ENCODE measurements around the gene OARD1.
"Not testable (repeated sequence)": the region's sequence is repeated elsewhere in the genome, so short reads cannot be mapped to it uniquely, and the experiment has no call there.

Gene OARD1, protein sequence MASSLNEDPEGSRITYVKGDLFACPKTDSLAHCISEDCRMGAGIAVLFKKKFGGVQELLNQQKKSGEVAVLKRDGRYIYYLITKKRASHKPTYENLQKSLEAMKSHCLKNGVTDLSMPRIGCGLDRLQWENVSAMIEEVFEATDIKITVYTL

DNA sequence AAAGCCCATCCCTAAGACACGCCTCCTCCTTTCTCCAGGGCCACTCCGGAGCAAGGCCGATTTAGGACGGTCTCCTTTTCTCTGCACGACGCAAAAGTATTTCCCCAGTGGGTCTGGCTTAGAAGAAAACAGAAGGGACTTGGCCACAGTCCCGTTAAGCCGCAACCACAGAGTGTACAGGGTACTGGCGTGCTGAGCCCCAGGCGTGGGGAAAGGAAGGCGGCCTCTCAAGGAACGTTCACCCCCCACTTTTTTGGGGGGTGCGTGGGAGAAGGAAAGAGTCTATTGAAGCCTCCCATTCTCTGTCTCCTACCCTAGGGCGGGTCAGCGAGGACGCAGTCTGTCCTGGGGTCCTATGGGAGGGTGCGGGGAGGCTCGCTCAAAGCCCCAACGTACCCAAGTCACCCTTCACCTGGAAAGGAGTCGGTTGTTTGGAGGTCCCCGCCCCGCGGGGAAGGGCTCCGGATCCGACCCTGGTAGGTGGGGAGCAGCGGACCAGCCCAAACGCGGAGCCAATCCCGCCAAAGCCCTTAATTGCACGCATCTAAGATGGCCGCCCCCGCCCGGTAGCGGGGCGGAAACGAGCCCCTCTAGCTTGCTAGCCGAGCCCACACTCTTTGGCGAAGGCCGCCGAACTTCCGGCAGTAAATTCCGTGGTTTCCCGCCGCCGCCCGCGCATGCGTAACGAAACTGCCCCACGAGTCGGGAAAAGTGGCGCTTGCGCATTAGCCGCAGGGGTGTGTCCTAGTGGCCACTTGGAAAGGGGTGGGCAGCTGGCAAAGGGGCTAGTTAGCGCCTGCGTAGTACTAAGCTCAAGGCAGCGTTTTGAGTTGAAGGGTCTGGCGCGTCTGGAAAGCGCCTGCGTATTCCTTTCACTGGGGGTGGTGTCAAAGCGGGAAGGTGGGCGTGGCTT is at the start of gene OARD1:
TSS of gene OARD1 (minus strand) at position 434 of the 913 bp plus-strand sequence. CDS start 722 bp downstream, outside the sequence.
- DNase-seq: peak; percentile 100

DNA sequence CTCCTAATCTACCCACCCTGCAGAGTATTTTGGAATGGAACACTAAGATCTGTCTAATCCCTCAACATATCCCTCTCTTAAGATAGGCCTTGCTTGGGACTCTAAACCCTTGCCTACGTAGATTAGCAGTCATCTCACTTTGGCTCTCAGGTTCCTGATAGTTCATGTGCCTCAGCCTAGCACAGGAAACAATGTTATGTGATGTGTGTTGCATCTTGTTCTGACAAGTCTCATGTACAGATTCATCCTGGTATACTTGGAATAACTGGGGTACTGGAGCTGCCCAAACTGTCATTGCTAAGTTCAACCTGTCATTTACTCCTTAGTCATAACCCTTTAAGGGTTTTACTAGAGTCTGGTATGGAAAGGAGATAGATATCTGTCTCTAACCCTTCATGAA is 47.9 kb upstream of the OARD1 start:
- no peak for DNase-seq

DNA sequence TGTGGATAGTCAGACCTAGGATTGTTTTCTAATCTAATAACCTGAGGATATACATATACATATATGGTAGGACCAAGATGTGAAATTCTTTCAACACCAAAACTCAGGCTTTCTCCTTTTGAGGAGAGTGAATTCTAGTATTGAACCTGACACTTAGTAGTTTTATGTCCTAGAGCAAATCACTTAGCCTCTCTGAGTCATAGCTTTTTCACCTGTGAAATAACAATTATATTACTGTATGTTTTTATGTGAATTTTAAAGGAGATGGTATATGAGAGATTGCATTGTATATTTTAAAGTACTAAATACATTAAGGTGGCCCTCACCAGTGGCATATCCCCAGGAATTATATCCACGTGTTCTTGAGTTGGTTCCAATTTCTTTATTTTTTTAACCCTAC is 47.4 kb upstream of the OARD1 start:
- DNase-seq: no peak

DNA sequence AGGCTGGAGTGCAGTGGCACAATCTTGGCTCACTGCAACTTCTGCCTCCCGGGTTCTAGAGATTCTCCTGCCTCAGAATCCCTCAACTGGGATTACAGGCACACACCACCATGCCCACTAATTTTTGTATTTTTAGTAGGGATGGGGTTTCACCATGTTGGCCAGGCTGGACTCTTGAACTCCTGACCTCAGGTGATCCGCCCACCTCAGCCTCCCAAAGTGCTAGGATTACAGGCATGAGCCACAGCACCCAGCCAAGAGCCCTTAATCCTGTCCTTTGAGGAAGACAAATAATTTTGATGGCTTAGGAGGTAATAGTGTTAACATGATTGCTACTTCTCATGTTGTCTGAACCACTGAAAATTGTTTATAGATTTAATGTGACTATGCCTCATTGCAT is 42.9 kb upstream of the OARD1 start:
- not testable (repeated sequence) for DNase-seq

DNA sequence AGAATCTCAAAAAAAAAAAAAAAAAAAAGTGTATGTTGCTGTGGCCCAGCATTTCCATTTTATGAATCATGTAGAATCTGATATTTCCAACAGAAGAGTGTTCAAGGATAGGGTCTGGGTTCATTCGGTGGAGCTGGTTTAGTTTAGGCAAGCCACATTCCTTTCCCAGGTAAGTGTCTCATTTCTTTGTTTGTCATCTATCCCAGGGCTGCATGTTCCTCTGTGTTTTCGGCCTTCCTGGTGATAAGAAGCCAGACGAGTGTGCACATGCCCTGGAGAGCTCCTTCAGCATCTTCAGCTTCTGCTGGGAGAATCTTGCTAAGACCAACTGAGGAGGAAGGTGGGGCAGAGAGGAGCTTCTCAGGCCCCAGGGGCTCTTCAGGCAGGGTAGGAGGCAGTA is 38.9 kb upstream of the OARD1 start:
- no peak for DNase-seq

DNA sequence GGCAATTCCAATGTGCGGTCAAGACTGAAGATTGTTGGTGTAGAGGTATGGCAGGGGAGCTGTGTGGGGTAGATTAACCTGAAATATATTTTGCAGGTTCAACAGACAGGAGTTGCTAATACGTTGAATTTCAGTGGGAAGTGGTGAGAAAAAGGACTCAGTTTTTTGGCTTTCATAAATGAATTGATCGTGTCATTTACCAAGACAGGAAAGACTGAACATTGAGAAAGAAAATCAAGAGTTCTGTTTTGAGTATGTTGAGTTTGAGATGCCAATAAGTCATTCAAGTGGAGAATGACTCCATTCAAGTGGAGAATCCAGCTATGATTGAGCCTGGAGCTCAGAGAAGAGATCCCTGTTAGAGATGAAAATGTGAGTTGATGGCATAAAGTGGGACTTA is 31.7 kb upstream of the OARD1 start:
- no peak for DNase-seq

DNA sequence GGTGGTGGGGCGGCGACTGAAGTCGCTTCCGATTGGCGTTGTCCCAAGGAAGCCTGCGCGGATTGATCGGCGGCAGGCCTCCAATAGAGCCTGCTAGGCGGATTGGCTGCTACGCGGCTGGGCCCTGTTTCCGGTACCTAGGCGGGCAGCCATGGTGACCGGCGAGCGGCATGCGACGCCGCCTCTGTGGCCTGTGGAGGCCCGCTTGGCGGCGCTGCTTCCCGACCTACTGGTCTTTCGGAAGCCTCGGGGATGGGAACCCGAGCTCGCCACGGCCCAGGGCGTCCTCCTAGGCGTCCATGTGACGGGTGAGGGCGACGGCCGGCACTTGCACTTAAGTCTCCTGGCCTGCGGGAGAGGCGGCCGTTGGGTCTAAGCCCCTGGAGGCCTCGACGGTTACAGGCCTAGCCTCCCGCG is 28.7 kb upstream of the OARD1 start:
- DNase-seq: no peak

DNA sequence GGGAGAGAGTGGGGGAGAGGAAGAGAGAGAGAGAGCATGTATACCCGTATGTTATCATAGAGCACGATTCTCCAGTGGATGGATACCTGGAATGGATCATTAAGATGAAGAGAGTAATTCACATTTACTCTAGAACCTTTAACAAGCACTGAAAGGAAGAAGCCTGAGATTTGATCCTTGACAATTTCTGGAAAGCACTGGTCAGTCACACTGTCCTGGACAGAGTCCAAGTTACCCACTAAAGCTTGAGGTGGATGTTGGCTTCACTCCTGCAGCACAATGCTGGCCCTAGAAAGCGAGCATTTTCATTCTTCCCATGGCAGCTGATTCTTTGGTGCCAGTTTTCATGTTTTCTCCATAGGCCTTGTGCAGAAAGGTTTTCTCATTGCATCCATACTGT is 26.2 kb upstream of the OARD1 start:
- DNase-seq: no peak

DNA sequence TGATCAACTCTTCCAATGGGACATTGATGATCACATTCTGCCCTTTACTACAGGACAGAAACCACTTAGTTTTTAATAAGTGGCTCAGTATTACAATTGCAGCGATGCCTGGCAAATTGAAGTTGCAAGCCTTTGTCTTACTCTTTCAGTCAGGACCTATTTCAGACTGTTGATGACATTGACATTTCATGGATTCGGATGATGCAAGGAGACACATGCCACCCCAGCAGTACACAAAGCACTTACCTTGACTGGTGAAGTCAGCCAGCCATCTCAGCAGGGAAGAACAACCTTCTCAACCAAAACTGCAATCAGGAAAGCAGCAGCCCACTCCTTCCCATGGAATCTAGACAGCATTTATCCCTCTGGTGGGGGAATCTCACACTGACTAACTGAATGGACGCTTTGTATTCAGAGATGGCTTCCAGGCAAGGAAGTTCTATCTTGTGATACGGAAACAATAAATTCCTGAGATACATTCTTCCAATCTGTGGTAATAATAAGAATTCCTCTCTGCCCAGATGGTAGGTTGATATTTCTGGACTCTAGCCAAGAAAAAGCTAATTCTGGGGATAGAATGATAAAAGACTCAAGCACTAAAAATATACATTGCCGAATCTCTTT is 25.4 kb upstream of the OARD1 start:
- DNase-seq: no peak

DNA sequence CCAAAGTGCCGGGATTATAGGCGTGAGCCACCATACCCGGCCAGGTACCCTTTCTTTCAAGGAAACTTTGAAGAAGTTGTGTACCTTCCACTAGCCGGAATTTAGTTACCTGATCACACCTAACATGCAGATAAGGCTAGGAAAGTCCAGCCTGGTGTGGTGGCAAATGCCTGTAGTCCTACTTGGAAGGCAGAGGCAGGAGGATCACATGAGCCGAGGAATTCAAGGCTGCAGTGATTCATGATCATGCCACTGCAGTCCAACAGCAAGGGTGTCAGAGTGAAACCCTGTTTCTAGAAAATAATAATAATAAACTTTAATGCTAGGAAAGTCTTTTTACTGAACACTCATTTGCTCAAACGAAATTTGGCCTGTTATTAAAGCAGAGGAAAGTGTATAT is 21.6 kb upstream of the OARD1 start:
- no peak for DNase-seq

DNA sequence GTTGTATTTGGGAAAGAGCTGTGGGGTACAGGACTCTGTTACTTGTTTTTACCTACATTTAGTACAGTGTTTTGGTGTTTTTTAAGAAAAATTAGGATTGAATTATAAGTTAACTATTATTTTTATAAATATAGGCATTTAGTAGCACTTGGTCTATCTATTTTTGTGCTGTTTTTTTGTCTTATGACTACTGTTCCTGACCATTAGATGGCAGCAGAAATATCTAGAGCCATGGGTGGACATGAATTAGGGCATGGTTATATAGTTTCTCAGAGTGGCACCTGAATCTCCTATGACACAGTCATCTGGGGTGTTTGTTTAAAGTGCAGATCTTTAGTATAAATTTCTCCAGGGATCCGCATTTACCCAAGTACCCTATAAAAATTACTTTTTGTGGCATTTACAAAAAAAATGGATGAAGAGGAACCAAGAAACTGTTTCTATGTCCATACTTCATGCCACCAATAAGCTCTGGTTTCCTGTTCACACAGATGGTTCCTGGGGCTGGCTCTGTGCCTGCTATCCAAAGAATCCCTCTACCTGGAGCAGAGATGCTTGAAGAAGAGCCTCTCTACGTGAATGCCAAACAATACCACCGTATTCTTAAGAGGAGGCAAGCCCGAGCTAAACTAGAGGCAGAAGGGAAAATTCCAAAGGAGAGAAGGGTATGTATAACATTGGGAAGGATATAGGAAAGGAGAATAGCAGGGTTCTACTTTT is 20.4 kb upstream of the OARD1 start:
- no peak for DNase-seq

DNA sequence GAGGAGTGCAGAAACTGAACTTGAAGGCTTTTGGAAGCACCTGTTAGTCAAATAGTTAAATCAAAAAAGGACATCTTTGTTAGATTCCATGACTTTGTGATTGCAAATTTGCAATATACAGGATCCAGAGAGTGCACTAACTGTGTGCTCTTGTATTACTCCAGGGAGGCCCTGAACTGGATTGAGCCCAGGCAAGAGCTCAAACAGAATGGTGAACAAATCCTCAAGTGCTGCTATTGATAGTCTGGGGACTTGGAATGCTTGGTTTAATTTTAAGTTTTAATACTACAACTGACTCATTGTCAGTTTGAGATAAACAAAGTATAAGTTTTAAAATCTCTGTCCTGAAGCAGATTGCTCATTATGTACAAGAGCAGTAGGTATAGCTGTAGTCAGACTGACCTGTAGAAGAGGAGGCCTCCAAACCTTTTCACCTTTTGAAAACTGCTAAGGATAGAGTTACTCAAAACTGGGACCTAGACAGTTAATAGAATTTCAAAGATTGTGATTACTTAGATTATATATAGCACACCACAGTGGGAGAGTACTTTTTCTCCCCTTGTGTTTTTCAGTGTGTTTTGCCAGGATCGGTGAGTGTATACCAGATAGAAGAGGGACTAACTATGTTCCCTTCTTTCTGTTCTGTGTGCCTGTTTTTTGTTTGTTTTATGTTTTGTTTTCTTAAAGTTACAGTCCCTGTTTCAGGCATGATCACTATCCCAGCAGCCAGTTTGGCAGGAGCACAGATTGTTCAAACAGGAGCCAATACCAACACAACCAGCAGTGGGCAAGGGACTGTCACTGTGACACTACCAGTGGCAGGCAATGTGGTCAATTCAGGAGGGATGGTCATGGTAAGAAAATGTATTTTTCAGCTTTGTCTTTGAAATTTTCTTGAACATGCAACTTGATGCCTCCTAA is 18.9 kb upstream of the OARD1 start:
- no peak for DNase-seq

DNA sequence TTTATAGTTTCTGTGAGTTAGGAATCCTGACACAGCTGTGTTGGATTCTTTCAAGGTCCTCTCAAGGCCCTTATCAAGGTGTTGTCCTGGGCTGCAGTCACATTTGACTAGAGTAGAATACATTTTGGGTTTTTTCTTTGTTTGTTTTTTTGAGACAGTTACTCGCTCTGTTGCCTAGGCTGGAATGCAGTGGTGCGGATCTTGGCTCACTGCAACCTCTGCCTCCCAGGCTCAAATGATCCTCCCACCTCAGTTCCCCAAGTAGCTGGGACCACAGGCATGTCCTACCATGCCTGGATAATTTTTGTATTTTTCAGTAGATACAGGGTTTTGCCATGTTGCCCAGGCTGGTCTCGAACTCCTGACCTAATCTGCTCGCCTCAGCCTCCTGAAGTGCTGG is 16.3 kb upstream of the OARD1 start:
- DNase-seq: no peak

DNA sequence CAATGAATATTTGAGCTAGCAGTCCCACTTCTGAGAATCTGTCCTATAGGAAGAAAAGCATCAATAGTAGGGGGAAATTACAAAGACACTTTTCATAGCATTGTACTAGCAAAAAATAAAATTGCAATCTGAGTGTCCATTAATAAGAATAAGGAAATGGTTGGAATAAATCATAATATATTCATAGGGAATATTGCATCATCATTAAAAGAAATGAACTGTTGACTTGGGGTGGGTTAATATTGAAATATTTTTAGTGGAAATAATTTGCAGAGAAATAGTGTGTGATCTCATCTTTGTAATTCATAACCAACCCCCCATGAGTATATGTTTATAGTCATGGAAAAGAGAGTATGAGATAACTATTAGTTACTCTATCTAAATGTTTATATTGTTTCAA is 13.0 kb upstream of the OARD1 start:
- DNase-seq: no peak

DNA sequence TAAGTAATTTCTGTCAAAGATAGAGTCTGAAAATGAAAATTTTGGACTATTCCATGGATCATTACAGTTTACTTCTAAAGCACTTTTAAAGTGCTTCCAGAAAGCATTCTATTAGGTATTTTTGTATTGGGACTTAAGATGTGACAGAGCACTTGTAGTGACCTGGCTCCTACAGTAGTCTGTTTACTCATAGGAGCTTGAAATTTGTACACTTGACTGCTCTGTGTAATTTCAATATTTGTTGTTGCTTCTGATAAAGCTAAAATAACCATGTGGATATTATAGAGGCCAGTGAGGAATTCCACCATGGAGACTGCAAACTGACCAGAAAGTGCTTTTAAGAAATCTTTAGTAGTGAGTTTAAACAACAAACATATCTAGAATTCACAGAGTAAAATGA is 10.9 kb upstream of the OARD1 start:
- DNase-seq: no peak

DNA sequence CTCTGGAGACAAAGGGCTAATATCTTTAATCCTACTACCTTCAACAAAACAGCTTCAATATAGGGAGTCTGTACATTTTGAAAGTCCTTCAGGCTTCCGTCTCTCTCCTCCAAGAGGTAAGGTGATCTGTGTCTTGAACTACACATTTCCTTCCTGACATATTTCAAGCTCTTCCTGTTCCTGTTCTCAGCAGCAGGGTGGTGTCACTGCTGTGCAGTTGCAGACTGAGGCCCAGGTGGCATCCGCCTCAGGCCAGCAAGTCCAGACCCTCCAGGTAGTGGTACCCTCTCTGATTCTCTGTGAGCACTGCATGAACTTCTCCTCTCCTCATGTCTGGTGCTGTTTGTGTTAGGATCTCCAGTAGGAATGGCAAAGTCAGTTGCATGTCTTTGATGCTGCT is 8.5 kb upstream of the OARD1 start:
- DNase-seq: no peak

DNA sequence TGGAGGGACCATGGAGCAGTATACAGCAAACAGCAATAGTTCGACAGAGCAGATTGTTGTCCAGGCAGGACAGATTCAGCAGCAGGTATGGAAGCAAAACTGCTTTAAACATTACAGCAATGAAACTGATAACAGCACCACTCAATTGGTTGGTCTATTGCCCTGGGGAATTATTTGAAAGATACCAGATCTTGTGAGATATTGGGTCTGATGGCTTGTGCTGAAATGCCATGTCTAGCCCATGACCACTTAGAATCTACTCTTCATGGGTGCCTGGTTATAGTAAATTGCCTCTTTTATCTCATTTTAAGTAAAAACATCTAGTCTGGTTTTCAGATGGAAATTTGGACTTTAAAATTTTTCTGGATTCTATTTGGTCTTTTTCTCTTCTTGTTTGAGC is 6.9 kb upstream of the OARD1 start:
- no peak for DNase-seq

DNA sequence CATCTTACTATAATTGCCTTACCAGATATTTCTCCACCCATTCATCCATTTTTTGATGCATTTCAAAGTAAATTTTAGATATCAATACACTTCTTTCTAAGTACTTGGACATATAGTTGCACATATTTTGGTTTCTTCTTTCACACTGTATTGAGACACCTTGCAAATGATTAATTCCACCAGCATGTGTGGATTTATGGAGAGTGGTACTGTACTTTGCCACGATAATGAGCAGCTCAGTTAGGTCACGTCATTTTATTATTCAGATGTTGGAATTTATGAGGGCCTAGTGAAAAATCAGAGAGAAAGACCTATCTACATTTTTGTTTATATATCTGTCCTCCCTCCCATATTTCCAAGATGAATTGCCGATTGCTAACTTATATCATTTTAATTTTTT is 5.9 kb upstream of the OARD1 start:
- DNase-seq: no peak

DNA sequence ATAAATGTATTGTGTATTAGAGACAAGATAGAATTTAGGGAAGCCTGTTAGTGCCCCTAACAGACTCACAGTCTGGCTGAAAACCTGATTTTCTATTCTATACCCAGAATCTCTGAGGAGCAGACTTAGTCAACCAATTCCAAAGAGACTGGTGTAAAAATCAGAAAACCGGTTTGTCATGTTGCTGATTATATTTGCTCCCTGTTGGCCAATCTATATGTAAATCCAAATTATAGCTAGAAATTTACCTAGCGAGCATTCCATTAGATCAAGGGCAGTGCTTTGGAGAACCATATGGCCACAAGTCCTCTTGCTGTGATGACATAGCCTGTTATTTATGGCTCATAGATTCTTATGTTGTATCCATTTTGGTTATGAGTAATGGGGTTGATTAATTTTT is 5.4 kb upstream of the OARD1 start:
- no peak for DNase-seq

DNA sequence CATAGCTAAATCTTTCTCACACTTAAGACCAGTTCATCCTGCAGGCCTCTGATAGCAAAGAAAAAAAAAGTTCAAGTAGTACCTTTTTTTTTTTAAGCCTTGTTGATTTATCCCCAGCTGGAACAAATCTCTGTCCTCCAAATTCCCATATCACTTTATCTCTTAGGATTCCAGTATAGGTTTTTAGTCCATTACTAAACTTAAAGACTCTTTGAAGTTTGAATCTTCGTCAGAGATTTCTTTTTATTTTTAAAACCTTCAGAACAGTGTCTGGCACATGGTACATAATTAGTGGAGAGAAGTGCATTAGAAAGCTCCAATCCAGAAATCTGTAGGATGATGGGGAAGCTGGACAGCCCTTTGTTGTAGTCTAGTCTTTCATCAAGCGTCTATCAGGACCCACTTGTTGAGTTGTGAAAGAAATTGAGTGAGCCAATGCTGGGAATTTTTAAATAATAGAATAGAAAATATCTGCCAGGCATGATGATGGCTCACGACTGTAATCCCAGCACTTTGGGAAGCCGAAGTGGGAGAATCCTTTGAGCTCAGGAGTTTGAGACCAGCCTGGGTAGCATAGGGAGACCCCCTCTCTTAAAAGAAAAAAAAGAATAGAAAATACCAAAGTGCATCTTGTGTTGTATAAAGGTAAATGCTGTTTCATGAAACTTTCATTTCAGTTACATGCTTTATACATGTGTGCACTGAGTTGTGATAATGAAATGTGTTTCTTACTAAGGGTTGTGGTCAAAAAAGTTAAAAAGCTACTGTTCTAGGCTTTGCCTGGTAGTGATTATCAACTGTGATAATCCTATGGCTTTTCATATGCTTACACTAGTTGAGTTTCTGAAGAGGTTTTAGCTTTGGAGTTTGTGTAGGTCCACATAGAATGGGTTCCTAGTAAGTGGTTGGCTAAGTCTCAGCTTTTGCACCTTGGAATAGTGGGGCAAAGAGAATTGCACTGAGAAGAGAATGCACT is 3.8 kb upstream of the OARD1 start:
- no peak for DNase-seq

All from bone marrow (tissue), 2 donors.